ENCODE data around the gene CCDC122.

The CCDC122 gene

GRCh38 chr13:43804461-43805070 is 75.0 kb downstream of the CCDC122 start:
- DNase-seq (ENCODE audit: insufficient read length, low spot score) (peak; percentile 20), FAIRE-seq (no peak)
- TF ChIP-seq CTCF (IDR thresholded peaks at IDR 0.05; ENCODE audit: insufficient read depth, missing control alignments) = peak; percentile 66

GRCh38 chr13:43802511-43802910 is 77.0 kb downstream of the CCDC122 start:
- TF ChIP-seq CTCF (IDR thresholded peaks at IDR 0.05; ENCODE audit: insufficient read depth, missing control alignments) = no peak
- DNase-seq (ENCODE audit: insufficient read length, low spot score) (no peak), FAIRE-seq (no peak)

GRCh38 chr13:43800828-43801227 is 78.7 kb downstream of the CCDC122 start:
- no peak for FAIRE-seq
- no peak for TF ChIP-seq CTCF (IDR thresholded peaks at IDR 0.05; ENCODE audit: insufficient read depth, missing control alignments)
- no peak for DNase-seq (ENCODE audit: insufficient read length, low spot score)

- FAIRE-seq (no peak), DNase-seq (ENCODE audit: insufficient read length, low spot score) (no peak)
- no peak for TF ChIP-seq CTCF (IDR thresholded peaks at IDR 0.05; ENCODE audit: insufficient read depth, missing control alignments)
Observed at GRCh38 chr13:43799191-43799590, 80.3 kb downstream of the CCDC122 start.

GRCh38 chr13:43797869-43798268 is 81.7 kb downstream of the CCDC122 start:
- no peak for DNase-seq (ENCODE audit: insufficient read length, low spot score)
- no peak for TF ChIP-seq CTCF (IDR thresholded peaks at IDR 0.05; ENCODE audit: insufficient read depth, missing control alignments)
- FAIRE-seq = no peak

GRCh38 chr13:43797159-43797558 is 82.4 kb downstream of the CCDC122 start:
- FAIRE-seq = no peak
- no peak for DNase-seq (ENCODE audit: insufficient read length, low spot score)
- no peak for TF ChIP-seq CTCF (IDR thresholded peaks at IDR 0.05; ENCODE audit: insufficient read depth, missing control alignments)

- no peak for TF ChIP-seq CTCF (IDR thresholded peaks at IDR 0.05; ENCODE audit: insufficient read depth, missing control alignments)
- FAIRE-seq (no peak), DNase-seq (ENCODE audit: insufficient read length, low spot score) (no peak)
Observed at GRCh38 chr13:43794416-43794815, 85.1 kb downstream of the CCDC122 start.

Data from D721Med (cell line).